K562 (cell line): ENCODE data around the gene SP6. TPM values are rescaled to one million over a fixed set of nuclear protein-coding genes. Genes with fewer than 3 reads are reported as not detected.

Experiments
- ATAC-seq: fragments of 200-7000 bp; cut with Tn5 transposase; 3 replicates; pipeline ENCODE4 v1.9.1; 2020; ENCODE audit warnings: moderate library complexity
- BruUV-seq: library from RNA; stranded (reverse); fragments of 400-500 nt; replicated peaks from 2 replicates; lab custom pipeline; 2021; lab: Mats Ljungman, UMichigan
- CTCF ChIA-PET: fragments of 300-600 bp; formaldehyde crosslinking; extraction: SDS; loops from one replicate; lab custom pipeline; 2021; ENCODE audit warnings: low intra/inter-chr PET ratio; lab: Yijun Ruan, JAX
- POLR2A ChIA-PET: fragments of 300-600, 350-650 bp; sonication (Branson Sonifier 250); formaldehyde crosslinking; extraction: SDS; loops from one replicate; lab custom pipeline; 2021; ENCODE audit warnings: antibody characterized with exemption, inconsistent platforms; lab: Yijun Ruan, JAX
- DNase-seq, 4 experiments: peaks; one replicate each; pipeline versions ENCODE4 v3.0.0 to v3.0.0-alpha.2; 2011 to 2018; ENCODE audit warnings: low spot score in 3 of 4, mixed read lengths in 3 of 4; ENCODE audit errors: extremely low read depth in 1 of 4
- FAIRE-seq: peaks from 2 replicates; lab custom pipeline; 2011; peaks lifted over from hg19 to GRCh38; lab: Jason Lieb, UNC
- H2AFZ ChIP-seq: 2 replicates; pipeline ENCODE4 v1.6.0; 2011; ENCODE audit warnings: low read depth, low read length, control low read depth, inconsistent platforms
- H3K27ac ChIP-seq: fragments of 200-600 bp; 3 replicates; pipeline ENCODE4 v1.8.0; 2011; ENCODE audit warnings: low read depth, mild to moderate bottlenecking, control low read depth, inconsistent platforms, low read length, moderate library complexity, mixed read lengths; ENCODE audit errors: extremely low read depth
- H3K27me3 ChIP-seq, 2 experiments: fragments of 300-600 bp in 1 of 2; 2 replicates in 1 of 2; 3 replicates in 1 of 2; pipeline versions ENCODE4 v1.6.0 to v1.8.0; 2011; ENCODE audit warnings: inconsistent platforms in 2 of 2, low read length in 2 of 2, mild to moderate bottlenecking in 1 of 2, mixed read lengths in 1 of 2, moderate library complexity in 1 of 2; ENCODE audit not compliant: control insufficient read depth in 2 of 2, insufficient read depth in 2 of 2
- H3K36me3 ChIP-seq: fragments of 300-600 bp; 3 replicates; pipeline ENCODE4 v1.8.0; 2011; ENCODE audit warnings: mild to moderate bottlenecking, low read length, inconsistent platforms; ENCODE audit not compliant: control insufficient read depth, insufficient read depth
- H3K4me1 ChIP-seq, 2 experiments: fragments of 200-600 bp in 1 of 2; replicated peaks in 1 of 2; 2 replicates in 1 of 2; 3 replicates in 1 of 2; pipeline versions ENCODE4 v1.5.1 to v1.8.0; 2011; ENCODE audit warnings: inconsistent platforms in 2 of 2, low read length in 2 of 2, mild to moderate bottlenecking in 1 of 2, mixed read lengths in 1 of 2, moderate library complexity in 1 of 2; ENCODE audit not compliant: control insufficient read depth in 2 of 2, insufficient read depth in 2 of 2
- H3K4me2 ChIP-seq: 2 replicates; pipeline ENCODE4 v1.6.1; 2011; ENCODE audit warnings: low read length, control low read depth, inconsistent platforms, mixed read lengths; ENCODE audit not compliant: insufficient read depth
- H3K4me3 ChIP-seq: fragments of 200-600 bp; sonication (generic), shearing (Covaris generic); 2 replicates; pipeline ENCODE4 v1.5.1; 2016; ENCODE audit warnings: control low read depth, inconsistent platforms
- H3K79me2 ChIP-seq: fragments of 200-600 bp; 3 replicates; pipeline ENCODE4 v1.8.0; 2011; ENCODE audit warnings: low read length, inconsistent platforms; ENCODE audit not compliant: control insufficient read depth, insufficient read depth
- H3K9ac ChIP-seq, 2 experiments: 2 replicates each; pipeline versions ENCODE4 v1.6.0 to v1.6.1; 2011; ENCODE audit warnings: low read depth in 2 of 2, low read length in 2 of 2, control low read depth in 1 of 2, inconsistent platforms in 1 of 2, mild to moderate bottlenecking in 1 of 2, mixed read lengths in 1 of 2; ENCODE audit not compliant: insufficient read depth in 1 of 2
- H3K9me1 ChIP-seq: one replicate; pipeline ENCODE4 v1.6.0; 2011; ENCODE audit warnings: inconsistent platforms, mild to moderate bottlenecking, low read length, moderate library complexity; ENCODE audit not compliant: control insufficient read depth, insufficient read depth
- H3K9me3 ChIP-seq: replicated peaks from 2 replicates; pipeline ENCODE4 v1.5.1; 2011; ENCODE audit warnings: low read depth, low read length, inconsistent platforms; ENCODE audit not compliant: control insufficient read depth, insufficient read depth
- H4K20me1 ChIP-seq: replicated peaks from 2 replicates; pipeline ENCODE4 v1.6.1; 2011; ENCODE audit warnings: low read length, inconsistent platforms, mixed read lengths; ENCODE audit not compliant: control insufficient read depth, insufficient read depth
- CEBPG ChIP-seq, 3 experiments: fragments of 200-800 bp in 1 of 3; sonication (Bioruptor generic) in 1 of 3; sonication (generic) in 1 of 3; formaldehyde crosslinking in 1 of 3; IDR thresholded peaks in 2 of 3; conservative IDR thresholded peaks in 1 of 3; 2 replicates each; pipeline versions ENCODE4 v1.6.1 to v1.8.0; 2016 to 2022; ENCODE audit warnings: missing compliant biosample characterization in 2 of 3, missing genetic modification characterization in 2 of 3, mild to moderate bottlenecking in 1 of 3, missing genetic modification reagents in 1 of 3
- EHMT2 ChIP-seq: fragments of 450-650 bp; IDR thresholded peaks from 2 replicates; pipeline ENCODE4 v1.6.1; 2018; ENCODE audit warnings: antibody characterized with exemption
- FUS ChIP-seq: fragments of 200-400 bp; formaldehyde crosslinking; optimal IDR thresholded peaks from 2 replicates; pipeline ENCODE3; 2017; ENCODE audit warnings: low read depth, low read length
- HNRNPLL ChIP-seq: fragments of 200-400 bp; formaldehyde crosslinking; IDR thresholded peaks from 2 replicates; pipeline ENCODE4 v1.6.1; 2017; ENCODE audit warnings: low read length, low read depth, mild to moderate bottlenecking; ENCODE audit not compliant: poor library complexity, severe bottlenecking
- MIER1 ChIP-seq: fragments of 450-650 bp; IDR thresholded peaks from 2 replicates; pipeline ENCODE4 v1.6.1; 2016; ENCODE audit warnings: antibody characterized with exemption, mild to moderate bottlenecking, low read depth
- TAF9B ChIP-seq: fragments of 450-650 bp; IDR thresholded peaks from 2 replicates; pipeline ENCODE4 v1.6.1; 2018; ENCODE audit warnings: mild to moderate bottlenecking; ENCODE audit not compliant: partially characterized antibody
- TEAD1 ChIP-seq, 2 experiments: fragments of 450-650 bp in 1 of 2; sonication (generic) in 1 of 2; formaldehyde crosslinking; IDR thresholded peaks; 2 replicates each; pipeline versions ENCODE4 v1.4.0 to v1.8.0; 2020 to 2022; ENCODE audit warnings: mild to moderate bottlenecking in 2 of 2, missing genetic modification reagents in 1 of 2
- ZNF124 ChIP-seq: sonication (generic); formaldehyde crosslinking; IDR thresholded peaks from 2 replicates; pipeline ENCODE4 v1.8.1; 2022; ENCODE audit warnings: missing genetic modification reagents
- ZNF707 ChIP-seq: fragments of 250-450 bp; sonication (Bioruptor Pico); conservative IDR thresholded peaks from 2 replicates; pipeline ENCODE4 v1.8.0; 2022; ENCODE audit warnings: inconsistent platforms, mild to moderate bottlenecking, moderate library complexity
- ZNF766 ChIP-seq: fragments of 200-800 bp; sonication (Bioruptor generic); conservative IDR thresholded peaks from 2 replicates; pipeline ENCODE4 v1.6.1; 2016; ENCODE audit warnings: missing genetic modification characterization, missing compliant biosample characterization
- ZSCAN29 ChIP-seq: fragments of 450-650 bp; IDR thresholded peaks from 2 replicates; pipeline ENCODE4 v1.6.1; 2017
- WGBS: fragments of 100-300 bp; shearing (Covaris generic); methylation state at CpG from one replicate; pipeline ENCODE4 v1.1.6; 2016; ENCODE audit warnings: low coverage, mixed read lengths; ENCODE audit not compliant: insufficient coverage; ENCODE audit errors: missing lambda C conversion rate; 5-methylcytosine and 5-hydroxymethylcytosine counted together
- in situ Hi-C: fragments of 300-500 bp; cut with MboI; formaldehyde crosslinking; loops from 4 replicates; pipeline ENCODE4 v1.15.0; 2018; ENCODE audit warnings: inconsistent platforms, mixed read lengths
- intact Hi-C: fragments of 100-400 bp; cut with micrococcal nuclease; formaldehyde crosslinking; loops from 2 replicates; pipeline ENCODE4 v1.14.2; 2022
- polyA plus RNA-seq, 8 experiments: library from polyadenylated mRNA; depleted of rRNA in 4 of 8; stranded (reverse) in 5 of 8; unstranded in 3 of 8; fragments of >200 nt; fragmentation: Nextera tagmentation in 2 of 8; fragmentation: Illumina TruSeq in 1 of 8; extraction: Ambion mirVana in 2 of 8; extraction: Trizol in 1 of 8; gene quantifications; 2 replicates each; pipeline versions ENCODE4 v1.2.1 to v1.2.3, GENCODE V29; 2011 to 2014; ENCODE audit warnings: inconsistent platforms in 1 of 8, missing spikeins in 1 of 8
- total RNA-seq, 7 experiments: library from RNA; depleted of rRNA in 6 of 7; stranded (reverse); fragments of >200 nt in 6 of 7; fragmentation: Illumina TruSeq in 2 of 7; extraction: Trizol in 2 of 7; gene quantifications; 2 replicates each; pipeline versions ENCODE4 v1.2.1 to v1.2.3, GENCODE V29; 2011 to 2021; ENCODE audit warnings: low replicate concordance in 1 of 7
- TF ChIP-seq, protein P1 (sequence below): fragments of 250-450 bp; sonication (Bioruptor Pico); IDR thresholded peaks from 2 replicates; pipeline ENCODE4 v1.8.0; 2021; ENCODE audit warnings: borderline replicate concordance, mild to moderate bottlenecking, moderate library complexity; ENCODE audit not compliant: poor library complexity, severe bottlenecking
- TF ChIP-seq, protein P2 (sequence below), 2 experiments: fragments of 450-650 bp; conservative IDR thresholded peaks; 2 replicates each; pipeline ENCODE4 v1.6.1; 2017; ENCODE audit warnings: mild to moderate bottlenecking in 2 of 2, moderate library complexity in 2 of 2

The SP6 gene
- total and polyA plus RNA-seq, 9 of the 15 experiments (the other 6 are each of a cell fraction or from before 2014, with no cell fraction given) = 0.11 to 7.9 (median 2.2) TPM

DNA sequence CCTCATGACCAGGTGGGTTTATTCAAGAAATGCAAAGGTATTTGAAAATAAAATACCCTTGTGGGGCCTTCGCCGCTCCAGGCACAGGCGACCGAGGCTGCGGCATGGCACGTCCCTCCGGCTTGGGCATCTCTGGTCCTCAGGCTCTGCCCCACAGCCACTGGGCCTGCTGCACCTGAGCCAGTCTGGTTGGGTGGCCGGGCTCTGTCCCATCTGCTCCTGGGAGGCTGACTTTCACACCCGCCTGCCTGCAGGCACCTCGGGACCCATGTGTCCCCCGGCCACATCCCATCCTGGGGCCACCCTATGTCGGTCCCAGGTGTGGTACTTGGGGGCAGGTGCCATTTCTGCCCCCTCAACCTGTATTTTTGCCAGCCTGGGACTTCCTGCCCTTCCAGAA lies 50.3 kb downstream of the SP6 start (continued):
- TF ChIP-seq ZNF707 = no peak
- no peak for TF ChIP-seq CEBPG (CRISPR knock-in tag; IDR thresholded peaks at IDR 0.05)
- no peak for TF ChIP-seq CEBPG (tag; conservative IDR thresholded peaks at IDR 0.05 in 1 of 2, IDR thresholded peaks at IDR 0.05 in 1 of 2)
- TF ChIP-seq, all 486 proteins: peak for 0

DNA sequence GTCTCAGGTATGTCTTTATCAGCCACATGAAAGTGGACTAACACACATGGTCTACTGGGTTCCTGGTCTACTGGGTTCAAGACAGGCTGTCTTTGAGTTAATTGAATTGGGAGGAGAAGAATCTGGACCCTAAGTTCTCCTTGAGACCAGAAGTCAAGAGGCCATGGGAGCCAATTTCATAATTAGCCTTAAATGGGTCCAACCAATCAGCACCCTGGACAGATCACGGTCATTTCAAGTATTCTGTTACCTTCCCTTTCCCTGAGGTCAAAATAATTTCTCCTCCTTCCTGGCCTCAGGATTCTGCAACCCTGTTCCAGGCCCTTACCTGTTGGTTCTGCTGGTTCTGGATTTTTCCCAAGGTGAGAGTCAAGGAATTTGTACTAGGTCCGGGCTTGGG lies 53.2 kb downstream of the SP6 start:
- H3K4me1 ChIP-seq = peaks cover 0 to 3% of the 10 kb centered on the region in 2 experiments; a peak in 1 of 5 replicates
- H3K4me3 ChIP-seq = no peak overlapping the region
- no peaks in the 10 kb centered on the region for H3K36me3 ChIP-seq
- no peak overlapping the region for H2AFZ ChIP-seq
- intact Hi-C loops = no loop called here
- 0% methylated on average over 2 of the region's 2 CpGs for WGBS
- H3K9me3 ChIP-seq = no peaks in the 10 kb centered on the region
- POLR2A ChIA-PET = interaction anchor here (0.8 kb wide), 1 partner anchor 652 kb away, joined by 3 read pairs; no protein-coding TSS in a partner anchor
- no peak for ATAC-seq
- no peak overlapping the region for H3K9ac ChIP-seq
- peaks cover 12% of the 10 kb centered on the region; the same call in 1 of the 2 replicates for H4K20me1 ChIP-seq
- no peaks in the 10 kb centered on the region for H3K9me1 ChIP-seq
- no peaks in the 10 kb centered on the region for H3K79me2 ChIP-seq
- peak in 3 of 4 experiments; percentile 36 to 52 (median 36) for DNase-seq
- H3K27ac ChIP-seq = no peak overlapping the region
- H3K27me3 ChIP-seq = peaks cover 2 to 34% of the 10 kb centered on the region in 2 experiments; a peak in 4 of 5 replicates
- H3K4me2 ChIP-seq = no peak overlapping the region
- no TSS peak for BruUV-seq
- CTCF ChIA-PET = no interaction called here
- in situ Hi-C loops = no loop called here
- FAIRE-seq = peak; percentile 74
- TF ChIP-seq ZNF766 (CRISPR knock-in tag) (peak; percentile 41; the same call in 1 of the 2 replicates), ZNF124 (CRISPR knock-in tag) (no peak), ZSCAN29 (no peak), EHMT2 (peak; percentile 95), MIER1 (peak; percentile 91), FUS (no peak), TEAD1 (CRISPR knock-in tag; IDR thresholded peaks at IDR 0.05) (0 out of 4 replicates have a peak, but pooled peaks of 1 of the 2 experiments have one; percentile 23), TAF9B (no peak), HNRNPLL (no peak)
- TF ChIP-seq, protein P1, sequence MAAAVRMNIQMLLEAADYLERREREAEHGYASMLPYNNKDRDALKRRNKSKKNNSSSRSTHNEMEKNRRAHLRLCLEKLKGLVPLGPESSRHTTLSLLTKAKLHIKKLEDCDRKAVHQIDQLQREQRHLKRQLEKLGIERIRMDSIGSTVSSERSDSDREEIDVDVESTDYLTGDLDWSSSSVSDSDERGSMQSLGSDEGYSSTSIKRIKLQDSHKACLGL (CRISPR knock-in tag) = no peak
- TF ChIP-seq, protein P2, sequence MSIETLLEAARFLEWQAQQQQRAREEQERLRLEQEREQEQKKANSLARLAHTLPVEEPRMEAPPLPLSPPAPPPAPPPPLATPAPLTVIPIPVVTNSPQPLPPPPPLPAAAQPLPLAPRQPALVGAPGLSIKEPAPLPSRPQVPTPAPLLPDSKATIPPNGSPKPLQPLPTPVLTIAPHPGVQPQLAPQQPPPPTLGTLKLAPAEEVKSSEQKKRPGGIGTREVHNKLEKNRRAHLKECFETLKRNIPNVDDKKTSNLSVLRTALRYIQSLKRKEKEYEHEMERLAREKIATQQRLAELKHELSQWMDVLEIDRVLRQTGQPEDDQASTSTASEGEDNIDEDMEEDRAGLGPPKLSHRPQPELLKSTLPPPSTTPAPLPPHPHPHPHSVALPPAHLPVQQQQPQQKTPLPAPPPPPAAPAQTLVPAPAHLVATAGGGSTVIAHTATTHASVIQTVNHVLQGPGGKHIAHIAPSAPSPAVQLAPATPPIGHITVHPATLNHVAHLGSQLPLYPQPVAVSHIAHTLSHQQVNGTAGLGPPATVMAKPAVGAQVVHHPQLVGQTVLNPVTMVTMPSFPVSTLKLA (conservative IDR thresholded peaks at IDR 0.05) = 0 out of 4 replicates have a peak, but pooled peaks of 1 of the 2 experiments have one; percentile 20
